ENCODE measurements around the gene NUDCD2.
"Not testable (repeated sequence)": the region's sequence is repeated elsewhere in the genome, so short reads cannot be mapped to it uniquely, and the experiment has no call there.

GRCh38 chr5:163415673-163416072 is 44.2 kb downstream of the NUDCD2 start:
- not testable (repeated sequence) for TF ChIP-seq CTCF (optimal IDR thresholded peaks at IDR 0.05 in 1 of 3, IDR thresholded peaks at IDR 0.05 in 1 of 3, conservative IDR thresholded peaks at IDR 0.05 in 1 of 3; ENCODE audit: extremely low read depth in 1 of 3, insufficient read depth in 2 of 3, low read length in 3 of 3); EZH2 (IDR thresholded peaks at IDR 0.05; ENCODE audit: low read length)
